MG63 (cell line): ENCODE results near the gene MAP3K2. TPM values are rescaled to one million over a fixed set of nuclear protein-coding genes. Genes with fewer than 3 reads are reported as not detected.
A peak's percentile ranks its signal among the peaks of the same experiment; 100 is the strongest.

Source experiments
- DNase-seq: peaks from one replicate; pipeline ENCODE4 v3.0.0-alpha.2; 2020
- H3K27me3 ChIP-seq: fragments of 250-450 bp; sonication (Bioruptor Pico); 2 replicates; pipeline ENCODE4 v1.5.1; 2020; ENCODE audit warnings: mild to moderate bottlenecking, moderate library complexity
- H3K36me3 ChIP-seq: fragments of 250-450 bp; sonication (Bioruptor Pico); 2 replicates; pipeline ENCODE4 v1.5.1; 2020; ENCODE audit warnings: mild to moderate bottlenecking, moderate library complexity
- H3K4me3 ChIP-seq: fragments of 250-450 bp; sonication (Bioruptor Pico); 2 replicates; pipeline ENCODE4 v1.5.1; 2020; ENCODE audit warnings: mild to moderate bottlenecking, moderate library complexity
- H3K9me3 ChIP-seq: fragments of 250-450 bp; sonication (Bioruptor Pico); 2 replicates; pipeline ENCODE4 v1.5.1; 2020; ENCODE audit warnings: mild to moderate bottlenecking, moderate library complexity
- total RNA-seq: library from RNA; depleted of rRNA; stranded (reverse); fragments of >200 nt; shearing (Covaris generic); gene quantifications from 2 replicates; pipeline ENCODE4 v1.2.3, GENCODE V29; 2014; ENCODE audit warnings: low replicate concordance; rRNA removed

The MAP3K2 gene
- total RNA-seq, 1 experiment from 2014 or later: 10.6 TPM

- no peak for DNase-seq
- H3K36me3 ChIP-seq: peaks cover 42% of the 10 kb centered on the region
- H3K4me3 ChIP-seq: no peak overlapping the region
- H3K27me3 ChIP-seq: no peaks in the 10 kb centered on the region
- no peaks in the 10 kb centered on the region for H3K9me3 ChIP-seq
These were observed 131.4 kb downstream of the MAP3K2 start for GRCh38 chr2:127256381-127256780.

GRCh38 chr2:127255721-127256120 is 132.1 kb downstream of the MAP3K2 start:
- H3K4me3 ChIP-seq: no peak overlapping the region

GRCh38 chr2:127255146-127255545 is 132.6 kb downstream of the MAP3K2 start:
- DNase-seq: no peak
- Histone ChIP-seq H3K36me3 (peaks cover 29% of the 10 kb centered on the region), H3K9me3 (no peaks in the 10 kb centered on the region)

More at GRCh38 chr2:127255721-127256120, 132.1 kb downstream of the MAP3K2 start:
- peaks cover 35% of the 10 kb centered on the region for H3K36me3 ChIP-seq
- H3K9me3 ChIP-seq: no peaks in the 10 kb centered on the region
- DNase-seq: no peak
- H3K27me3 ChIP-seq: no peaks in the 10 kb centered on the region

GRCh38 chr2:127254386-127254981 is 133.3 kb downstream of the MAP3K2 start:
- H3K27me3 ChIP-seq: no peaks in the 10 kb centered on the region
- no peaks in the 10 kb centered on the region for H3K9me3 ChIP-seq
- no peak overlapping the region for H3K4me3 ChIP-seq
- DNase-seq: peak; percentile 6
- H3K36me3 ChIP-seq: peaks cover 26% of the 10 kb centered on the region

More at GRCh38 chr2:127255146-127255545, 132.6 kb downstream of the MAP3K2 start:
- Histone ChIP-seq H3K4me3 (no peak overlapping the region), H3K27me3 (no peaks in the 10 kb centered on the region)

Other genes starting within 250 kb of the MAP3K2 start
- gene CYP27C1, start 167.7 kb downstream of the MAP3K2 start, total RNA-seq: not detected in 2 replicates
- gene ERCC3, start 93.8 kb downstream of the MAP3K2 start, total RNA-seq: 21.4 and 35.1 TPM in 2 replicates
- gene PROC, start 30.5 kb upstream of the MAP3K2 start, total RNA-seq: not detected in 2 replicates
- 26.2 and 29.0 TPM in 2 replicates for gene IWS1, start 138.5 kb upstream of the MAP3K2 start, total RNA-seq
- 0.89 TPM in 1 of 2 replicates, not detected in the other for gene MYO7B, start 147.7 kb upstream of the MAP3K2 start, total RNA-seq